IPS-18c (cell line): ENCODE data around the gene SAP25.
"Not testable (repeated sequence)": the region's sequence is repeated elsewhere in the genome, so short reads cannot be mapped to it uniquely, and the experiment has no call there.

Source experiments
- H3K4me3 ChIP-seq: 2 replicates; pipeline ENCODE4 v1.7.0; 2013; ENCODE audit warnings: low read depth, mild to moderate bottlenecking, low read length, moderate library complexity; ENCODE audit not compliant: insufficient read depth
- H3K9me3 ChIP-seq: one replicate; pipeline ENCODE4 v1.6.1; 2013; ENCODE audit warnings: mild to moderate bottlenecking, low read length, moderate library complexity; ENCODE audit not compliant: control insufficient read depth, insufficient read depth

Gene SAP25

GRCh38 chr7:100568896-100569844 is 4.5 kb downstream of the SAP25 start:
- H3K4me3 ChIP-seq = peak overlapping the region; percentile 61

DNA sequence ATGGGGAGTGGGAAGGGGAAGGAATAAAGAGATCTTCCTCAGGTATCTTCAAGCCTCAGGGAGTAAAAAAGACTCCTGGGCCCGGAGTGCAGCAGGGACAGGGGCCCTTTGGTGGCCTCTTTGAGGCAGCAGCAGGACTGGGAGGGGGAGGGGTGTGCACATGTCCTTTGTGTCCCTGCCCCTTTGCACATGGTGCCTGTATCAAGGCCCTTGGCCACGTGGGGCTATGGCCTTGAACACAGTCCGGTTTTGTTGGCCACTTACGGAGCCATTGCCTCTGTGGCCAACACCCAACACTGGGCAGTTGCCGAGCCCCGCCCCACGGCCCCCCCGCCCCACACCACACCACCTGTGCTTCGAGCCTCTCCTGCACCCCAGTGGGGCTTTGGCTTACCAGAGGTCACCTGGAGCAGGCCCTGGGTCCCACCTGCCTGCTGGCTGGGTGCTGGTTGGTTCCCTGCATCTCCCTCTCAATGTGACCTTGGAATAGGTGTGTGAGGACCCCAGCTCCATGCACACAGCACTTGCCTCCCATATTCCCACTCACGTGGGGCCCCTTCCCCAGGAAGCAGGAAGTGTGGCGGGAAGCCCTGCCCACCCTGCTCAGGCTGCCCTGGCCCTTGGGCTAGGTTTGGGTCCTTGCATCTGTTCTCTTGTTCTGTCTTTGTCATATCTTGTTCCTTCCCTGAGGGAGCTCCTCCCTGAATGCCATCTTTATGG is 5.4 kb downstream of the SAP25 start:
- no peak overlapping the region for H3K4me3 ChIP-seq

More at GRCh38 chr7:100568896-100569844, 4.5 kb downstream of the SAP25 start:
- H3K9me3 ChIP-seq = no peaks in the 10 kb centered on the region

GRCh38 chr7:100567751-100568175 is 5.9 kb downstream of the SAP25 start:
- Histone ChIP-seq H3K4me3 (no peak overlapping the region), H3K9me3 (no peaks in the 10 kb centered on the region)

More for the DNA sequence above, 5.4 kb downstream of the SAP25 start:
- H3K9me3 ChIP-seq = no peaks in the 10 kb centered on the region

DNA sequence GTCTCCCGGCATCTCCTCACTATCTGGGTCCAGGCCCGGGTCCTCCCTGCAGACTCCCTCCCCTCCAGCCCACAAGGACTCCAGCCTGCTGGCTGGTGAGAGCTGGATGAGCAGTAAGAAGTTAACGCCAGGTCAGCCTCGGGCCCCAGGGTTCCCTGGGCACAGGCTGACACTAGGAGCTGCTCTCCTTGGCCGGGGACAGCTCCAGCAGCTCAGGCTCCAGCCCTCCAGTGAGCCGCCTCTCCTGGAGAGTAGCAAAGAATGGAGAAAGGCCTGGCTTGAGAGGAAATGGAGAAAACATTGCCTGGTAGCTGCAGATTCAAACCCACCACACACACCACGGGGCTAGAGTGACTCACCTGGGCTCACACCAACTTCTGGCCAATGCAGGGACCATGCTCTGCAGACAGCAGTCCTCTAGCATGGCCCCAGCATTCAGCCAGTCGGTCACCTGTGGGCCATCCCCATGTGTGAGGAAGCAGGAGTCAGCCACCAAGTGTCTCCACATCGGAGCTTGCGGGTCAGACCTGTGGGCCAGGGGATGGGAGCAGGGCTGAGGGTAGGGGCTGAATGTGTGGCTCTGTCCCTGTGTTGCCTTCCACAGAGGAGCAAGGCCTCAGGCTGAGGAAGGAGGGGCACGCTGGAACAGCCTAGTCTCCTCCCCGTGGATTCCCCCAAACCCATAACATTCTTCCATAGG is 6.5 kb downstream of the SAP25 start:
- Histone ChIP-seq H3K4me3 (no peak overlapping the region), H3K9me3 (no peaks in the 10 kb centered on the region)

DNA sequence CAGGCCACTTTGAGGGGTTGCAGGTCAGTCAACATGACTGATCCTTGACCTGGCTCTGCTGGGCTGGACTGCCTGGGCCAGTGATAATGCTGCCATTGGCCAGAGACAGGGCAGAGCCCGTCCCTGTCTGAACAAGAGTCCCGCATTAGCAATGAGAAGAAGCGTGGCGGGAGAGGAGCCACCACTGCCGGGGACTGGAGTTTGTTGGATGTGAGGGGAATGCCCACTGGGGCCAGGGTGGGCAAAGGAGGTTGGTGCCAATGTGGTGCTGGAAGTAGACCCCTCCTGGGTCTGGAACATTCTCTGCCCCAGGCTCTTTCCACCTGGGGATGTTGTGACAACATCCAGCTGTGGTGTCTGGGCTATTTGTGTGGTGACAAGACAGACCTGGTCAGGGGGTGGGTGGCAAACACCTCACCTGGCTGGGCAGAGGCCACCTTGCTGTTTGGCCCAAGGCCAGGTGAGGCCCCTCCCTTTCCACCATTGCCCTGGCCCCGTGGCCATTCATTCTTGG is 7.6 kb downstream of the SAP25 start:
- Histone ChIP-seq H3K9me3 (no peaks in the 10 kb centered on the region), H3K4me3 (no peak overlapping the region)

DNA sequence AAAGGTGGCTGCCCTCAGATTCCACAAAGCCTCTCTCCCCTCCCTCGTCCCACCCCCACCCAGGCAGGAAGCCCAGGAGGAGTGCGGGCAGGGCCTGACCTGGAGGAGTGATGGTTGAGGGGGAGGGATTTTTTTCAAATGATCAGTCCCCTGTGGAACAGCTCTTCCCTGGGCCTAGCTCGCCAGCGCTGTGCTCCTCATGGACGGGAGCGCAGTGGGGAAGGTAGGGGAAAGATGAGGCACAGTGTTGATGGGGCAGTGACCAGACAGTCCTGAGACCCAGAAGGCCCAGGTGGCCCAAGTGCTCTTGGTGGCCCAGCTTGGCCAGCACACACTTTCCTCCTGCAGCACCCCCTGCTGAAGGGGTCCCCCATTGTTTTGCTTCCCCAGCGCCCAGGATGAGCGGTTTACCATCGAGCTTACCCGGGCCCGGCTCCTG is 8.5 kb downstream of the SAP25 start:
- no peak overlapping the region; the same call in 1 of the 2 replicates for H3K4me3 ChIP-seq
- H3K9me3 ChIP-seq = no peaks in the 10 kb centered on the region

- H3K9me3 ChIP-seq, H3K4me3 ChIP-seq: not testable (repeated sequence)
These were observed 9.3 kb downstream of the SAP25 start for GRCh38 chr7:100564405-100564804.

DNA sequence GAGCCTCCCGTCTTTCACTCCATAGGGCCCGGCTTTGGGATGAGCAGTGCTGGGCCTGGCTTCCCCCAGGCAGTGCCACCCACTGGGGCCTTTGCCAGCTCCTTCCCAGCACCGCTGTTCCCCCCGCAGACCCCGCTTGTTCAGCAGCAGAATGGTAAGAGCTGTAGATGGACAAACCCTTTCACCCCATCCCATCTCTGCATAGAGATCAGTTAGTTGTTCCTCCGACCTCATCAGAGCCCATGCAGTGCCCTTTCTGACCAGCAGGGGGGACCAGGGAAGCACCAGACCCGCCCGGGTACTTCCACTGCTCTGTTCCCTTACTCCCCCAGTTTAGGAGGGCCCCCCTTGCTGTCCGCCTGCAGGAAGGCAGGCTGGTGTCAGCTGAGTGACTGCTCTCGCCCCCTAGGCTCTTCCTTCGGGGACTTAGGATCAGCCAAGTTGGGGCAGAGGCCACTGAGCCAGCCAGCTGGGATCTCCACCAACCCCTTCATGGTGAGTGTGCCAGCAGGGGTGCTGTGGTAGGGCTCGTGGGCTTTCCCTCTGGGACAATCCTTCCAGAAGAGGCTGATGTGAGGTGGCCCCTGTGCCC is 9.8 kb downstream of the SAP25 start:
- Histone ChIP-seq H3K4me3 (no peak overlapping the region), H3K9me3 (no peaks in the 10 kb centered on the region)

DNA sequence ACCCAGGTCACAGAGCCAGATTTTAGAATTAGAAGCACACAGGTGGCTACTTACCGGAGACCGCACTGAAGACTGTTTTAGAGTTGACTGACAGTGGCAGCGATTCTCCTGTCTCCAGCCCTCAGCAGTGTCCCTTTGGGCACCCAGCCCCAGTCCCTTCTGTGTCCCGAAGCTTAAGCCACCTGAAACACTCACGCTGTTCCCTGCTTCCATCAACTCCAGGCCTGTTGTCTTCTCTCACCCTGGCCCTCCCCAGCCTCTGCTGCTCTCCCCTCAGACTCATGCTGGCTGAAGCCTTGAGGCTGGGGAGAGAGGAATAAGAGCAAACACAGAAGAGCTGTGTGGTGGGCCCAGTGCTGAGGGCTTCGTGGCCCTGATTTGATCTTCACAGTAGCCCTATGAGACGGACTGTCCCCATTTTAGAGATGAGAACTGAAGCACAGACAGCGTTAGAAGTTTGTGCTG is 10.6 kb downstream of the SAP25 start:
- Histone ChIP-seq H3K9me3 (no peaks in the 10 kb centered on the region), H3K4me3 (no peak overlapping the region)

GRCh38 chr7:100562195-100563099 is 11.3 kb downstream of the SAP25 start:
- H3K4me3 ChIP-seq = no peak overlapping the region
- H3K9me3 ChIP-seq = no peaks in the 10 kb centered on the region

GRCh38 chr7:100561491-100562194 is 12.1 kb downstream of the SAP25 start:
- Histone ChIP-seq H3K4me3 (no peak overlapping the region), H3K9me3 (no peaks in the 10 kb centered on the region)

- Histone ChIP-seq H3K9me3 (no peaks in the 10 kb centered on the region), H3K4me3 (no peak overlapping the region)
These were observed 14.6 kb downstream of the SAP25 start for GRCh38 chr7:100559127-100559526.

DNA sequence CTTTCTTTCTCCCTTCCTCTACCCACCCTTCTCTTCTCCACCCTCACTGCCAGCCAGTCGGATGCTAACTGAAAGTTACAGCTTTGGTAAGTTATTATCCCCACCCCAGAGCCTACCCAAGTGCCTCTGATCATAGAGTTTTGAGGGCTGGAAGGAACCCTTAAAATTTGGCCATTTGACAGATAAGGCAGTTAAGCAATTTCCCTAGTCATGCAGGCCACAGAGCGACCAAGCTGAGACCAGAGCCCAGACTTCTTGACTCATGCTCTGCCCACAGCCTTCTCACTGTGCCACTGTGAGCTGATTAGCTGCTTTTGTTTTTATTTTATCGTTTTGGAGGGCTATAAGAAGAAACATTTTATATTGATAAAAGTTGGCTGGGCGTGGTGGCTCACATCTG is 17.2 kb downstream of the SAP25 start:
- H3K4me3 ChIP-seq = no peak overlapping the region
- no peaks in the 10 kb centered on the region for H3K9me3 ChIP-seq

DNA sequence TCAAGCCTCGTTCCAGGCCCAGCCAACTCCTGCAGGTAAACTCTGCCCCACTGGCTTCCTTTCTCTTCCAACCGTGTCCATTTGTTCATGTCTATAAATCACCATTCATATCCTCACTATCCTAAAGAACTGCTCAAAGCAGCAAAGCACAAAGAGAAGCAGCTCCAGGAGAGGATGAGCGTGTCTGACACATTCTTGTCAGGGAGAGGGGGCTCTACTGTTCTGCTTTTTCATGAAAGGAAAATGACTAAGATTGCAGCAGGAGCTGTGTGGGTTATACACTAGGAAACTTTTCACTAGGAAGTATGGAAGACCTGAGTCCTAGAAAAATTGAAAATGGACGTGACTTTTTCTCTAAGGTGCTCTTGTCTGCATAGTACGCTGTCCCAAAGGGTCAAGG is 18.0 kb downstream of the SAP25 start:
- Histone ChIP-seq H3K9me3 (no peaks in the 10 kb centered on the region), H3K4me3 (no peak overlapping the region)

DNA sequence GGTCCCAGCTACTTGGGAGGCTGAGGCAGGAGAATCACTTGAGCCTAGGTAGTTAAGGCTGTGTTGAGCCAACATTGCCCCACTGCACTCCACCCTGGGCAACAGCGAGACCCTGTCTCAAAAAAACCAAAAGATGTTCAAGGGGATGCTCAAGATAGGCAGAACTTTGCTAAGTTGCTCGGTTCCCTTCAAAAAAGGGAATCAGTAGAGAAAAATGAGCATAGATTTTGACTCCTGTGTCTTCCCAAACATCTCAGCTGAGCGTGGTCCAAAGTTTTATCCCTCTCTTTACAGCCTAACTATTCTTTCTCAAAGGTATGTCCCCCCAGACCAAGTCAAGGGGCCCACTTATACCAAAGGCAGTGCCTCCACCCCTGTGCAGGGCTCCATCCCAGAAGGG is 20.7 kb downstream of the SAP25 start:
- Histone ChIP-seq H3K4me3 (no peak overlapping the region), H3K9me3 (no peaks in the 10 kb centered on the region)
